Gastroesophageal sphincter (tissue), 4 donors: ENCODE data around the gene MARK3. TPM values are rescaled to one million over a fixed set of nuclear protein-coding genes. Genes with fewer than 3 reads are reported as not detected.
A peak's percentile ranks its signal among the peaks of the same experiment; 100 is the strongest.

Experiments used
- ATAC-seq: fragments of 150-250 bp; one replicate; pipeline ENCODE4 v1.9.1; 2016; ENCODE audit warnings: mild to moderate bottlenecking, moderate library complexity
- H3K27ac ChIP-seq, 4 donors: fragments of 200-600 bp; sonication (generic) in 3 of 4; 1 replicate in 3 of 4; 2 replicates in 1 of 4; pipeline ENCODE4 v1.5.1; 2016 to 2019
- H3K27me3 ChIP-seq: fragments of 200-600 bp; sonication (generic); one replicate; pipeline ENCODE4 v1.5.1; 2019
- H3K36me3 ChIP-seq, 2 donors: fragments of 200-600 bp; sonication (generic); one replicate each; pipeline ENCODE4 v1.5.1; 2019; ENCODE audit warnings: control low read depth in 1 of 2
- H3K4me1 ChIP-seq, 3 donors: fragments of 200-600 bp; sonication (generic); 1 replicate in 2 of 3; 2 replicates in 1 of 3; pipeline ENCODE4 v1.5.1; 2016 to 2019; ENCODE audit warnings: control low read depth in 2 of 3
- H3K4me3 ChIP-seq, 2 donors: fragments of 200-600 bp; sonication (generic); one replicate each; pipeline ENCODE4 v1.5.1; 2019; ENCODE audit warnings: mild to moderate bottlenecking in 1 of 2, moderate library complexity in 1 of 2
- H3K9me3 ChIP-seq, 3 donors: fragments of 200-600 bp; sonication (generic); one replicate each; pipeline ENCODE4 v1.5.1; 2017 to 2019; ENCODE audit warnings: control low read depth in 2 of 3
- EP300 ChIP-seq: sonication (generic); formaldehyde crosslinking; IDR thresholded peaks from one replicate; pipeline ENCODE4 v1.6.1; 2017; ENCODE audit warnings: antibody characterized with exemption, mild to moderate bottlenecking
- POLR2A ChIP-seq, 2 donors: fragments of 450-650 bp; IDR thresholded peaks; one replicate each; pipeline ENCODE4 v1.6.1; 2017; ENCODE audit warnings: antibody characterized with exemption in 2 of 2, mild to moderate bottlenecking in 2 of 2, moderate library complexity in 1 of 2
- POLR2AphosphoS5 ChIP-seq: sonication (generic); formaldehyde crosslinking; IDR thresholded peaks from one replicate; pipeline ENCODE4 v1.6.1; 2017; ENCODE audit warnings: antibody characterized with exemption
- WGBS, 2 donors: methylation state at CpG; one replicate each; pipeline ENCODE4 v1.1.5; 2018; ENCODE audit warnings: low coverage in 1 of 2; 5-methylcytosine and 5-hydroxymethylcytosine counted together
- total RNA-seq, 4 donors: library from RNA; depleted of rRNA; stranded (reverse); fragments of >200 nt; gene quantifications; one replicate each; pipeline ENCODE4 v1.1.0, GENCODE V29; 2016
- TF ChIP-seq, protein P1 (sequence below), 4 experiments: fragments of 200-600 bp in 2 of 4; fragments of 450-650 bp in 2 of 4; sonication (generic) in 1 of 4; IDR thresholded peaks; one replicate each; pipeline ENCODE4 v1.5.1; 2017 to 2019; ENCODE audit warnings: antibody characterized with exemption in 4 of 4, mild to moderate bottlenecking in 2 of 4, moderate library complexity in 2 of 4

Gene MARK3
- total RNA-seq, 4 donors from 2014 or later: 65.1 to 127 (median 70.4) TPM

DNA sequence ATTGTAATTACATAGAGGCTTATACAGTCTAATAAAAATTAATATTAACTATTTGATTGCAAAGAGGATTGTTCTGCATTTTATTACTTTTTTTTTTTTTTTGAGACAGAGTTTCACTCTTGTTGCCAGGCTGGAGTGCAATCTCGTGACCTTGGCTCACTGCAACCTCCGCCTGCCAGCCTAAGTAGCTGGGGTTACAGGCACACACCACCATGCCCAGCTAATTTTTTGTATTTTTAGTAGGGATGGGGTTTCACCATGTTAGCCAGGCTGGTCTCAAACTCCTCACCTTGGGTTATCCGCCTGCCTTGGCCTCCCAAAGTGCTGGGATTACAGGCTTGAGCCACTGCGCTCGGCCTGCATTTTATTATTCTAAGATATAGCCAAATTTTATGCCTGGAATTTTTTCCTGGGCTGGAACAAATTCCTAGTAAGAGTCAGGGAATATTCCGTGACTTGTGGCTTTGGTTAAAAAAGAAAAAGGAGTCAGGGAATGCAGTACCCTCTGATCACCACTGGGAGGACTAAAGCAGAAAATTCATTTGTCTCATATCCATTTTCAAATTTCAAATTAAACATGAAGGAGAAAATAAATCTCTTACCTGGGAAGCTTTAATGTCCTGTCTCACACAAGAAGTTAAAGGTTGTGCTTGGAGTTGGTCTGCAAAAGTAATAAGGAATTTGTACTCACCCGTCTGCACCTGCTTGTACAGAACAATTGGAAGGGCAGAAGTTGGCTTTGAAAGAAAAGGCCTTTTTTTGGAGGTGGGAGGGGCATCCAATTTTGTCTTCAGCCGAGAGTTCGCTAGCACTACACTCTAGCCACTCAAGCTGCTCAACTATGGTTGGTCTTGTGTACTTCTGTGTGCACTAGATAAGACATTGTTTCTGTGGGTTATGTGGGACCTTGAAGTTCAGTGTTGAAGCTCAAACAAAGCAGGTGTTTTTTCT, 8.7 kb downstream of the MARK3 start:
- Histone ChIP-seq H3K27me3 (no peaks in the 10 kb centered on the region), H3K4me3 (no peak overlapping the region), H3K36me3 (no peaks in the 10 kb centered on the region), H3K9me3 (no peaks in the 10 kb centered on the region), H3K4me1 (peaks cover 16 to 92% (median 24%) of the 10 kb centered on the region in 3 donors), H3K27ac (peak overlapping the region in 3 of 4 donors; percentile 27 to 43 (median 39))
- WGBS, 2 donors: 29 to 36% methylated on average over 8 to 9 of the region's 9 CpGs
- ATAC-seq: no peak
- no peak for TF ChIP-seq EP300
- no peak for TF ChIP-seq POLR2A (IDR thresholded peaks at IDR 0.05)
- no peak for TF ChIP-seq POLR2AphosphoS5
- TF ChIP-seq, protein P1, sequence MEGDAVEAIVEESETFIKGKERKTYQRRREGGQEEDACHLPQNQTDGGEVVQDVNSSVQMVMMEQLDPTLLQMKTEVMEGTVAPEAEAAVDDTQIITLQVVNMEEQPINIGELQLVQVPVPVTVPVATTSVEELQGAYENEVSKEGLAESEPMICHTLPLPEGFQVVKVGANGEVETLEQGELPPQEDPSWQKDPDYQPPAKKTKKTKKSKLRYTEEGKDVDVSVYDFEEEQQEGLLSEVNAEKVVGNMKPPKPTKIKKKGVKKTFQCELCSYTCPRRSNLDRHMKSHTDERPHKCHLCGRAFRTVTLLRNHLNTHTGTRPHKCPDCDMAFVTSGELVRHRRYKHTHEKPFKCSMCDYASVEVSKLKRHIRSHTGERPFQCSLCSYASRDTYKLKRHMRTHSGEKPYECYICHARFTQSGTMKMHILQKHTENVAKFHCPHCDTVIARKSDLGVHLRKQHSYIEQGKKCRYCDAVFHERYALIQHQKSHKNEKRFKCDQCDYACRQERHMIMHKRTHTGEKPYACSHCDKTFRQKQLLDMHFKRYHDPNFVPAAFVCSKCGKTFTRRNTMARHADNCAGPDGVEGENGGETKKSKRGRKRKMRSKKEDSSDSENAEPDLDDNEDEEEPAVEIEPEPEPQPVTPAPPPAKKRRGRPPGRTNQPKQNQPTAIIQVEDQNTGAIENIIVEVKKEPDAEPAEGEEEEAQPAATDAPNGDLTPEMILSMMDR (IDR thresholded peaks at IDR 0.05): peak; percentile 80 to 96 (median 82)

DNA sequence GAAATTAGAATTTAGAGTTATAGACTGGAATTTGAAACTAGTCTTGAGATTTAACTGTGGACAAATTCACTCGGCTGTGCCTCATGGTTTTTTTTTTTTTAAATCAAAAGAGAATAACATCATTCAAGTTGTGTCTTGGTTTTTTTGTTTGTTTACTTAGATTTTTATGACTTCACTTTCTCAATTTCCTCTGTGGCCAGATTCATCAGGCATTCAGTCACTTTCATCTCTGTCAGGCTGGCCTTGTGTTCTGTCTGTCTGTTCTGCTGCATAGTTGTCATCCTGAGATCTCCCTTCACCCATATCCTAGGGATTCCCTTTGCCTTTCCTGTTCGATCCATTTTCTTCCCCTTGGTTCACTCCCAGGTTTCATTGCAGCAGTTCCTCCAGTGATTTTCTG, 10.0 kb downstream of the MARK3 start:
- H3K4me1 ChIP-seq: peaks cover 16 to 100% (median 23%) of the 10 kb centered on the region in 3 donors
- ATAC-seq: no peak
- H3K9me3 ChIP-seq: no peaks in the 10 kb centered on the region
- no peaks in the 10 kb centered on the region for H3K36me3 ChIP-seq
- WGBS, 2 donors: 25 to 46% methylated on average over 2 of the region's 2 CpGs
- no peak for TF ChIP-seq POLR2AphosphoS5
- H3K4me3 ChIP-seq: no peak overlapping the region
- H3K27me3 ChIP-seq: no peaks in the 10 kb centered on the region
- no peak overlapping the region for H3K27ac ChIP-seq

DNA sequence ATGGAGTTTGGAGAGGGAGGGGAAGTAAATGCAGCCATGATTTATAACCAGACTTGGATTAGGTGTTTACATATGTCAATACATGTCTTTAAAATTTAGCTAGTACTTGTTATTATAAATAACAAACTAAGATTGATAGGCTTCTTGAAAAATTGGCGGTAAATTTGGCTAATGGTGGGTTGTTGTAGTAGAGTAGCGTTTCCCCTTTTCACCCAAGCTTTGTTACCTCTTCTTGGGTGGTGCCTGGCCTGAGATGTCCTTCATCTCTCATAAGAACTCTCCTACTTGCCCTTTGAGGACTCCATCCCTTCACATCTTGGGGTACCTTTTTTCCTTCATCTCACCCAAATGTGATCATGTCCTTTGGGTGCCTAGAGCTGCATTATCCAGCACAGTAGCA, 11.2 kb downstream of the MARK3 start:
- no peaks in the 10 kb centered on the region for H3K27me3 ChIP-seq
- ATAC-seq: no peak
- H3K36me3 ChIP-seq: no peaks in the 10 kb centered on the region
- H3K4me3 ChIP-seq: no peak overlapping the region
- no peak overlapping the region for H3K27ac ChIP-seq
- H3K9me3 ChIP-seq: no peaks in the 10 kb centered on the region
- peaks cover 16 to 100% (median 23%) of the 10 kb centered on the region in 3 donors for H3K4me1 ChIP-seq
- 89 to 95% methylated on average over 2 of the region's 2 CpGs for WGBS, 2 donors
- TF ChIP-seq, protein P1 (IDR thresholded peaks at IDR 0.05): no peak
- no peak for TF ChIP-seq POLR2AphosphoS5
- TF ChIP-seq POLR2A (IDR thresholded peaks at IDR 0.05): no peak
- TF ChIP-seq EP300: no peak

DNA sequence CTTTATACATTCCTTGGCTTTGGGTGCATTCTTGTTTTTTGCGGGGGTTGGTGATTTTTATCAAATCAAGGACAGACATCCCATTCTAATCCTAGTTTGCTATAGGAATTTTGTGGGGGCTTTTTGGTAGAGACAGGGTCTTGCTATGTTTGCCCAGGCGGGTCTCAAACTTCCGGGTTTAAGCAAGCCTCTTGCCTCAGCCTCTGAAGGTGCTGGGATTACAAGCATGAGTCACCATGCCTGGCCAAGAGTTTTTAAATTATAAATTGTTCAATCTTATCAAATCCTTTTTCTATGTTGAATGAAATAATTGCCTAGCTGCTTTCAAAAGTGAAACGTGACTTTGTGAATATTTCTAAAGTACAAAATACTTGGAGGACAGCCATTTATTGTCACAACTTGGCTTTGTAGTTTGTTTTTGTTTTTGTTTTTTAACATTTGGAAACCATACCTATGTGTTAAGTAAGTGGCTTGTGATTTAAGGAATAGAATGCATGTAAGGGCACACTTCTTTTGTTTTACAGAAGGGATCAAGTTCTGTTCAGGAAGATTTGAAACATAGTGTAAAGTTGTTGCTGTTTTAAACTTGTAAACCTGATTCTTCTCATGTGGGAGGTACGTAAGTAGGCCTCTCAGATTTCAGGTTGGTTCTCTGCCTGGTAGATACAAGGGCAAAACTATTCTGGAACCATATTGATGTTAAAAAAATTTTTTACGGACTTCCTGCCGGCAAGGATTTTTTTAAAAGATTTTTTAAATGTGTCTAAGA, 13.4 kb downstream of the MARK3 start:
- H3K27ac ChIP-seq: peak overlapping the region in 1 of 4 donors; percentile 38
- H3K4me3 ChIP-seq: no peak overlapping the region
- no peaks in the 10 kb centered on the region for H3K27me3 ChIP-seq
- ATAC-seq: no peak
- H3K36me3 ChIP-seq: no peaks in the 10 kb centered on the region
- WGBS, 2 donors: 54 to 56% methylated on average over 7 of the region's 7 CpGs
- TF ChIP-seq, protein P1 (IDR thresholded peaks at IDR 0.05): no peak
- TF ChIP-seq POLR2A (IDR thresholded peaks at IDR 0.05) (no peak), POLR2AphosphoS5 (no peak), EP300 (no peak)
- peaks cover 16 to 100% (median 20%) of the 10 kb centered on the region in 3 donors for H3K4me1 ChIP-seq
- H3K9me3 ChIP-seq: no peaks in the 10 kb centered on the region

DNA sequence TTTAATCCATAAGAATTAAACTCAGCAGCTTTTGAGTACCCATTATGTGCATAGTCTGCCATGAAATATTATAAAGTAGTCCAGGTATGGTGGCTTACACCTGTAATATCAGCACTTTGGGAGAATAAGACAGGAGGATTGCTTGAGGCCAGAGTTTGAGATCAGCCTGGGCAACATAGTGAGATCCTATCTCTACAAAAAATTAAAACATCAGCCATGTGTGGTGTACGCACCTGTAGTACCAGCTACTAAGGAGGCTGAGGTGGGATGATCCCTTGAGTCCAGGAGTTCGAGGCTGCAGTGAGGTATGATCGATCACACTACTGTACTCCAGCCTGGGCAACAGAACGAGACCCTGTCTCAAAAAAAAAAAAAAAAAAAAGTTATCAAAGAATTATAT, 15.3 kb downstream of the MARK3 start:
- Histone ChIP-seq H3K36me3 (peaks cover 0 to 5% of the 10 kb centered on the region in 2 donors), H3K27ac (no peak overlapping the region), H3K27me3 (no peaks in the 10 kb centered on the region), H3K9me3 (no peaks in the 10 kb centered on the region), H3K4me1 (peaks cover 2 to 99% (median 12%) of the 10 kb centered on the region in 3 donors), H3K4me3 (no peak overlapping the region)
- ATAC-seq: no peak
- TF ChIP-seq, protein P1 (IDR thresholded peaks at IDR 0.05): no peak
- no peak for TF ChIP-seq POLR2AphosphoS5
- TF ChIP-seq POLR2A (IDR thresholded peaks at IDR 0.05): no peak
- TF ChIP-seq EP300: no peak
- WGBS, 2 donors: 67 to 94% methylated on average over 3 to 4 of the region's 4 CpGs
